DND-41 (cell line): ENCODE data around the gene FARP2.

ENCODE experiments used
- CTCF ChIP-seq: IDR thresholded peaks from 2 replicates; pipeline ENCODE4 v1.5.1; 2012; ENCODE audit warnings: borderline replicate concordance, low read length, moderate library complexity, mild to moderate bottlenecking; ENCODE audit not compliant: poor library complexity, severe bottlenecking; ENCODE audit errors: extremely low read depth
- EZH2 ChIP-seq: IDR thresholded peaks from 3 replicates; pipeline ENCODE4 v1.6.1; 2012; ENCODE audit warnings: borderline replicate concordance, low read depth, mild to moderate bottlenecking, moderate library complexity, low read length, inconsistent platforms; ENCODE audit not compliant: severe bottlenecking

DNA sequence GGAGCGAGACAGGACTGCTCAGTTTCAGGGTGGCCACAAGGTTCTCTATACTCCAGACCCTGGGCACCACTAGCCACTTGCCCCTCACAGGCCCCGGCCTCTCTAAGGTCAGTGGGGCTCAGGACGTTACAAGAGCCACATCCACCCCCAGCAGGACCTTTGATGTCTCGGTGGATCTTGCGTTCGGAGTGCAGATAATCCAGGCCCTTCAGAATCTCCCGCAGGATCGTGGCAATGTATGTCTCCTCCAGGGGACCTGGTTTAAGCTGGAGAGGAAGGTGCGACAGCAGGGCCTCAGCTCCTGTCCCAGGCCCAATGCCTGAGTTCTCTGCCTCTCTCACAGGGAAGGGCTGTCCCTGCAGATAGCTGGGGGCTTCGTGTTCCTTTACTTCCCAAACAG is 143.9 kb downstream of the FARP2 start:
- TF ChIP-seq CTCF (no peak), EZH2 (no peak)
